Type B pancreatic cell (in vitro differentiated cells): Measurements from ENCODE around the gene SLC8B1. TPM values are rescaled to one million over a fixed set of nuclear protein-coding genes. Genes with fewer than 3 reads are reported as not detected.

Source experiments
- DNase-seq: peaks from one replicate; pipeline ENCODE4 v3.0.0; 2021; ENCODE audit warnings: mixed read lengths; ENCODE audit not compliant: unreplicated experiment; ENCODE audit errors: extremely low spot score
- H3K27ac Mint-ChIP-seq: 2 replicates; pipeline ENCODE4 v1.8.0; 2021; ENCODE audit warnings: mild to moderate bottlenecking, mixed read lengths
- H3K27me3 Mint-ChIP-seq: 2 replicates; pipeline ENCODE4 v1.8.0; 2021; ENCODE audit warnings: mixed read lengths
- H3K36me3 Mint-ChIP-seq: 2 replicates; pipeline ENCODE4 v1.8.0; 2021; ENCODE audit warnings: mixed read lengths
- H3K4me1 Mint-ChIP-seq: one replicate; pipeline ENCODE4 v1.8.0; 2021; ENCODE audit warnings: mixed read lengths; ENCODE audit not compliant: unreplicated experiment
- H3K4me3 Mint-ChIP-seq: 2 replicates; pipeline ENCODE4 v1.8.0; 2021; ENCODE audit warnings: mild to moderate bottlenecking, mixed read lengths
- H3K9me3 Mint-ChIP-seq: 2 replicates; pipeline ENCODE4 v1.8.0; 2021; ENCODE audit warnings: mixed read lengths
- CTCF ChIP-seq: fragments of 200-600 bp; sonication (generic); conservative IDR thresholded peaks from 2 replicates; pipeline ENCODE4 v1.5.0; 2021; ENCODE audit warnings: antibody characterized with exemption, mild to moderate bottlenecking
- total RNA-seq: library from RNA; stranded (reverse); gene quantifications from 2 replicates; pipeline ENCODE4 v1.2.1, GENCODE V29; 2021; ENCODE audit warnings: low replicate concordance

SLC8B1 gene
- total RNA-seq, 1 donor from 2014 or later: 29.6 TPM

GRCh38 chr12:113369391-113369985, 34.6 kb upstream of the SLC8B1 start:
- no peak for TF ChIP-seq CTCF
- Mint-ChIP-seq H3K27ac (no peak overlapping the region), H3K36me3 (peaks cover 13% of the 10 kb centered on the region), H3K4me3 (no peak overlapping the region), H3K9me3 (no peaks in the 10 kb centered on the region), H3K27me3 (no peaks in the 10 kb centered on the region), H3K4me1 (no peaks in the 10 kb centered on the region)
- DNase-seq: no peak

DNA sequence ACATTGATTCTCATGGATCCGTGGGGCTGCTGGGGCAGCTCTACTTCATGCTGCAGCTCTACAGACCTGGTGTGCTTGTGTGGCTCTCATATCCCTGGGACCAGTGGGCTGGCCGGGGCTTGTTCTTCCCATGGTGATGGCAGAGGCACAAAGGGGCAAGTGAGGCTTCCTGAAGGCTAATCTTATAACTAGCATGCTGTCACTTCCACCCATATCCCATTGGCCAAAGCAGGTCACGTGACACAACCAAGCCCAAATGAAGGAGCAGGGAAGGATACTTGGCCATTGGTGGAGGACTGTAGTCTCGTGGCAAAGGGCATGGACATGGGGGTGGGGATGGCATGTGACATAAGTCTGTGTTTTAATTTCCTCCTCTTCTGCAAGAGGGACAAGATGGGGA, 33.4 kb upstream of the SLC8B1 start:
- TF ChIP-seq CTCF: no peak
- Mint-ChIP-seq H3K9me3 (no peaks in the 10 kb centered on the region), H3K36me3 (peaks cover 9% of the 10 kb centered on the region), H3K4me3 (no peak overlapping the region), H3K4me1 (no peaks in the 10 kb centered on the region), H3K27ac (no peak overlapping the region), H3K27me3 (no peaks in the 10 kb centered on the region)
- no peak for DNase-seq

DNA sequence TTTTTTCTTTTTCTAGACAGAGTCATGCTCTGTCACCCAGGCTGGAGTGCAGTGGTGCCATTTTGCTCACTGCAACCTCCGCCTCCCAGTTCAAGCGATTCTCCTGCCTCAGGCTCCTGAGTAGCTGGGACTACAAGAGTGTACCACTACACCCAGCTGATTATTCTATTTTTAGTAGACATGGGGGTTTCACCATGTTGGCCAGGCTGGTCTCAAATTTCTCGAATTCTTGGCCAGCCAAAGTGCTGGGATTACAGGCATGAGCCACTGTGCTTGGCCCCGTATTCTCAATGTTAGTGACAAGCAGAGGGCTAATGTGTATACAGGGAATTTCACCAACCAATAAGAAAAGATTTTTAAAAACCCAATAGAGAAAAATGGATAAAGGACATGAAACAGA, 31.9 kb upstream of the SLC8B1 start:
- Mint-ChIP-seq H3K4me1 (peaks cover under 1% of the 10 kb centered on the region), H3K27me3 (no peaks in the 10 kb centered on the region), H3K36me3 (peaks cover 4% of the 10 kb centered on the region), H3K27ac (no peak overlapping the region), H3K4me3 (no peak overlapping the region), H3K9me3 (no peaks in the 10 kb centered on the region)
- DNase-seq: no peak
- no peak for TF ChIP-seq CTCF

DNA sequence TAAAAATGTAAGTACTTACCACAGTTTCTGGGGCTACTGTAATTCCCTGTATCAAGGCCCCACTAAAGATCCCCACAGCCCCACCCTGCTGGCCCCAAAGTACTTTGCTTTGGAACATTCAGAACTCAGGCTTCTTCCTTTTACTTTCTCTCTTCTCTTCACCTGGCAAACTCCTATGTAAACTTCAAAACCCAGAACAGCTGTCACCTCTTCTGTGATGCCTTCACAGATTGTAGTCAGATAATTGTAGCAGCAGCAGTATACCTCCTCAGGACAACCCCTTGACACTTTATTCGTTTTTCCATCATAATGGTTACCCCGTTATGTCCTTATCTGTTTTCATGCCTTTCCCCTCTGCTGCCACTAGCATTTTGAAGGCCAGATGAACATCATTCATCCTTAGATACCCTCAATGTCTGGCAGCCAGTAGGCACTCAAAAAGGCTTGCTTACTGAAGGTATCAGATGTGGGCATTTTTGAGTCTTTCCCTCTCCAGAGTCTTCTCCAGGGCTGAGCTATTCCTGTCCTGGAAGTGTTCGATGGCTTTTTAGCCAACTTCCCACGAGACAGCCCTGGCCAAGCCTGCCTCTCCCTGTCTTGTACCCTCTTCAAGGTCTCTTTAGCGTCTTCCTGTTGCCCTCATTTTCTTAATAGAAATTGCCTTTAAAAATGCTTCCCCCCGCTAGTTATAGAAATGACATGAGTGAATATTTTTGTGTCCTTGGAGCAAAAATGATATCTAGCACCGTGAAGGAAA, 30.9 kb upstream of the SLC8B1 start:
- Mint-ChIP-seq H3K36me3 (peaks cover 4% of the 10 kb centered on the region), H3K27me3 (no peaks in the 10 kb centered on the region), H3K4me1 (peaks cover 4% of the 10 kb centered on the region), H3K9me3 (no peaks in the 10 kb centered on the region), H3K4me3 (no peak overlapping the region), H3K27ac (no peak overlapping the region)
- TF ChIP-seq CTCF: no peak
- no peak for DNase-seq

DNA sequence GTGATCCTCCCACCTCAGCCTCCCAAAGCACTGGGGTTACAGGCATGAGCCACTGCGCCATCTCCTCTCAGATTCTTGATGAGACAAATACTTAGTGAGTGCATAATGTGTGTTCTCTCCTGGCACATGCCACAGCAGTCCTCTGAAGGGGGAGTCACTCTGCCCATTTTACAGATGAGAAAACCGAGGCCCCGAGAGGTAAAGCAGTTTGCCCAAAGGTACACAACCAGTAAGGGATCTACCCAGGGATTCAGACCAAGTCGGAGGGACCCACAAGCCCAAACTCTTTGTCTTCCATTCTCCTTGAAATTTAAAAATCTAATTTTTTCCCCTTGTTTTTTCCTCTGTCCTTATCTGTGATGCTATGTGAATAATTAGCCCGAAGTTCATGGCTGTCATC, 29.8 kb upstream of the SLC8B1 start:
- Mint-ChIP-seq H3K27ac (no peak overlapping the region), H3K4me3 (no peak overlapping the region), H3K27me3 (no peaks in the 10 kb centered on the region), H3K4me1 (peaks cover 4% of the 10 kb centered on the region), H3K36me3 (peaks cover 4% of the 10 kb centered on the region), H3K9me3 (no peaks in the 10 kb centered on the region)
- TF ChIP-seq CTCF: no peak
- DNase-seq: no peak
